Breast epithelium (tissue), 4 donors: ENCODE measurements around the gene PSMB4. TPM values are rescaled to one million over a fixed set of nuclear protein-coding genes. Genes with fewer than 3 reads are reported as not detected.
A peak's percentile ranks its signal among the peaks of the same experiment; 100 is the strongest.
"Not testable (repeated sequence)": the region's sequence is repeated elsewhere in the genome, so short reads cannot be mapped to it uniquely, and the experiment has no call there.

Experiments used
- DNase-seq, 2 donors: peaks; one replicate each; pipeline ENCODE4 v3.0.0-alpha.2; 2019; ENCODE audit warnings: low spot score in 2 of 2
- H3K27ac ChIP-seq, 2 donors: fragments of 200-600 bp; sonication (generic) in 1 of 2; one replicate each; pipeline ENCODE4 v1.5.1; 2016 to 2019; ENCODE audit warnings: mild to moderate bottlenecking in 1 of 2
- H3K27me3 ChIP-seq, 2 donors: fragments of 200-600 bp; sonication (generic) in 1 of 2; one replicate each; pipeline versions ENCODE4 v1.5.1 to v1.6.0; 2017 to 2019; ENCODE audit warnings: control low read depth in 1 of 2, mild to moderate bottlenecking in 1 of 2
- H3K36me3 ChIP-seq: fragments of 200-600 bp; one replicate; pipeline ENCODE4 v1.5.1; 2019
- H3K4me1 ChIP-seq, 2 donors: fragments of 200-600 bp; sonication (generic); one replicate each; pipeline ENCODE4 v1.5.1; 2016 to 2019; ENCODE audit warnings: control low read depth in 1 of 2
- H3K4me3 ChIP-seq, 3 donors: fragments of 200-600 bp; sonication (generic); 1 replicate in 2 of 3; 2 replicates in 1 of 3; pipeline ENCODE4 v1.5.1; 2016 to 2019; ENCODE audit warnings: mild to moderate bottlenecking in 3 of 3, moderate library complexity in 2 of 3
- H3K9me3 ChIP-seq, 2 donors: fragments of 200-600 bp; sonication (generic) in 1 of 2; one replicate each; pipeline ENCODE4 v1.5.1; 2016 to 2019; ENCODE audit warnings: control low read depth in 1 of 2
- CTCF ChIP-seq, 3 donors: fragments of 450-650 bp; IDR thresholded peaks; one replicate each; pipeline ENCODE4 v1.5.1; 2016 to 2017; ENCODE audit warnings: antibody characterized with exemption in 3 of 3, mild to moderate bottlenecking in 3 of 3, moderate library complexity in 3 of 3
- POLR2A ChIP-seq: fragments of 450-650 bp; IDR thresholded peaks from one replicate; pipeline ENCODE4 v1.6.1; 2016; ENCODE audit warnings: antibody characterized with exemption, mild to moderate bottlenecking, moderate library complexity
- POLR2AphosphoS5 ChIP-seq, 3 donors: sonication (generic); formaldehyde crosslinking; IDR thresholded peaks; one replicate each; pipeline ENCODE4 v1.6.1; 2017; ENCODE audit warnings: antibody characterized with exemption in 3 of 3
- intact Hi-C: fragments of 100-400 bp; cut with DNase I; formaldehyde crosslinking; loops from one replicate; pipeline ENCODE4 v1.15.1; 2023; ENCODE audit warnings: low total_unique reads
- total RNA-seq, 3 donors: library from RNA; depleted of rRNA; stranded (reverse); fragments of >200 nt; gene quantifications; one replicate each; pipeline ENCODE4 v1.1.0, GENCODE V29; 2016

Gene PSMB4
- total RNA-seq, 3 donors from 2014 or later, result 234 to 270 (median 254) TPM

GRCh38 chr1:151391079-151391563, 8.3 kb upstream of the PSMB4 start:
- no peak overlapping the region for H3K4me3 ChIP-seq
- H3K27me3 ChIP-seq, result no peaks in the 10 kb centered on the region
- intact Hi-C loops, result no loop called here
- H3K27ac ChIP-seq, result no peak overlapping the region
- H3K4me1 ChIP-seq, result no peaks in the 10 kb centered on the region
- H3K36me3 ChIP-seq, result no peaks in the 10 kb centered on the region
- TF ChIP-seq CTCF (IDR thresholded peaks at IDR 0.05), result no peak
- TF ChIP-seq POLR2A, result no peak
- TF ChIP-seq POLR2AphosphoS5 (IDR thresholded peaks at IDR 0.05), result no peak
- no peak for DNase-seq
- no peaks in the 10 kb centered on the region for H3K9me3 ChIP-seq

GRCh38 chr1:151393583-151393982, 5.8 kb upstream of the PSMB4 start:
- H3K4me3 ChIP-seq, result no peak overlapping the region
- no peak overlapping the region for H3K27ac ChIP-seq
- no peaks in the 10 kb centered on the region for H3K27me3 ChIP-seq
- no peak for DNase-seq
- no peaks in the 10 kb centered on the region for H3K36me3 ChIP-seq
- H3K4me1 ChIP-seq, result no peaks in the 10 kb centered on the region
- intact Hi-C loops, result no loop called here
- TF ChIP-seq CTCF (IDR thresholded peaks at IDR 0.05) (no peak), POLR2A (no peak), POLR2AphosphoS5 (IDR thresholded peaks at IDR 0.05) (no peak)
- H3K9me3 ChIP-seq, result no peaks in the 10 kb centered on the region

GRCh38 chr1:151396265-151396664, 3.1 kb upstream of the PSMB4 start:
- H3K9me3 ChIP-seq, H3K27me3 ChIP-seq, H3K4me1 ChIP-seq, H3K36me3 ChIP-seq, H3K4me3 ChIP-seq, DNase-seq, intact Hi-C loops, H3K27ac ChIP-seq: not testable (repeated sequence)

GRCh38 chr1:151401125-151401788, 1.9 kb downstream of the PSMB4 start:
- intact Hi-C loops, result no loop called here
- Histone ChIP-seq H3K4me3 (no peak overlapping the region), H3K27me3 (no peaks in the 10 kb centered on the region), H3K4me1 (peaks cover 5 to 9% of the 10 kb centered on the region in 2 donors), H3K9me3 (no peaks in the 10 kb centered on the region), H3K27ac (peak overlapping the region; percentile 89 to 96), H3K36me3 (peaks cover 13% of the 10 kb centered on the region)
- no peak for TF ChIP-seq POLR2A
- TF ChIP-seq CTCF (IDR thresholded peaks at IDR 0.05), result no peak
- no peak for TF ChIP-seq POLR2AphosphoS5 (IDR thresholded peaks at IDR 0.05)
- no peak for DNase-seq

GRCh38 chr1:151401860-151402259, 2.5 kb downstream of the PSMB4 start:
- no peaks in the 10 kb centered on the region for H3K9me3 ChIP-seq
- intact Hi-C loops, result no loop called here
- H3K36me3 ChIP-seq, result peaks cover 16% of the 10 kb centered on the region
- DNase-seq, result no peak
- H3K4me3 ChIP-seq, result no peak overlapping the region
- no peaks in the 10 kb centered on the region for H3K27me3 ChIP-seq
- peaks cover 5 to 9% of the 10 kb centered on the region in 2 donors for H3K4me1 ChIP-seq
- H3K27ac ChIP-seq, result no peak overlapping the region
- no peak for TF ChIP-seq POLR2A
- TF ChIP-seq CTCF (IDR thresholded peaks at IDR 0.05), result no peak
- TF ChIP-seq POLR2AphosphoS5 (IDR thresholded peaks at IDR 0.05), result no peak
